ENCODE results near the gene CETN3. TPM values are rescaled to one million over a fixed set of nuclear protein-coding genes. Genes with fewer than 3 reads are reported as not detected.
A peak's percentile ranks its signal among the peaks of the same experiment; 100 is the strongest.
"Not testable (repeated sequence)": the region's sequence is repeated elsewhere in the genome, so short reads cannot be mapped to it uniquely, and the experiment has no call there.

The CETN3 gene
- total and polyA plus RNA-seq, 2 experiments from 2014 or later, result 22.1 to 107 TPM

- Histone ChIP-seq H3F3A (replicated peaks; ENCODE audit: low read depth) (no peaks in the 10 kb centered on the region), H3K4me2 (no peak overlapping the region), H3K4me1 (ENCODE audit: insufficient read depth) (no peaks in the 10 kb centered on the region), H3K4me3 (no peak overlapping the region), H2AFZ (no peak overlapping the region), H3K27ac (ENCODE audit: low read depth) (no peak overlapping the region), H3K36me3 (ENCODE audit: insufficient read depth) (no peaks in the 10 kb centered on the region), H3K27me3 (ENCODE audit: insufficient read depth) (no peaks in the 10 kb centered on the region), H3K9me2 (ENCODE audit: insufficient read depth) (no peaks in the 10 kb centered on the region), H3K79me2 (replicated peaks; ENCODE audit: insufficient read depth) (no peaks in the 10 kb centered on the region), H4K20me1 (replicated peaks; ENCODE audit: insufficient read depth) (no peaks in the 10 kb centered on the region)
- H3K27me3 Mint-ChIP-seq (ENCODE audit: insufficient read depth, low read depth, poor library complexity), result no peaks in the 10 kb centered on the region
- no peak overlapping the region for H3K27ac Mint-ChIP-seq
- peaks cover 2% of the 10 kb centered on the region; the same call in 2 of the 3 replicates for H3K4me1 Mint-ChIP-seq
- DNase-seq (ENCODE audit: low spot score) (peak; percentile 12), ATAC-seq (no peak)
- TF ChIP-seq JUNB (IDR thresholded peaks at IDR 0.05; ENCODE audit: unreplicated experiment), result no peak
- TF ChIP-seq POLR2AphosphoS5 (IDR thresholded peaks at IDR 0.05; ENCODE audit: low read depth), result no peak
- TF ChIP-seq ETS1 (IDR thresholded peaks at IDR 0.05), result no peak
- no peak for TF ChIP-seq CREB1 (CRISPR knock-in tag; IDR thresholded peaks at IDR 0.05; ENCODE audit: low read depth)
- no peak for TF ChIP-seq ZNF114 (CRISPR knock-in tag; IDR thresholded peaks at IDR 0.05)
- no peak for TF ChIP-seq CTCF (conservative IDR thresholded peaks at IDR 0.05; ENCODE audit: low read depth in 2 of 2)
- no peak for TF ChIP-seq EZH2phosphoT487 (IDR thresholded peaks at IDR 0.05; ENCODE audit: unreplicated experiment)
- no peak for TF ChIP-seq ZNF331 (CRISPR knock-in tag; IDR thresholded peaks at IDR 0.05; ENCODE audit: low read depth)
- no peak for TF ChIP-seq STAT1 (IDR thresholded peaks at IDR 0.05; ENCODE audit: unreplicated experiment)
- no peaks in the 10 kb centered on the region for H3K9me3 Mint-ChIP-seq
- no peaks in the 10 kb centered on the region for H3K36me3 Mint-ChIP-seq (ENCODE audit: low read depth)
- H3K4me3 Mint-ChIP-seq, result no peak overlapping the region
These were observed 63.9 kb downstream of the CETN3 start for GRCh38 chr5:90345684-90346083.

GRCh38 chr5:90344689-90345088, 64.9 kb downstream of the CETN3 start:
- Histone ChIP-seq H3K4me1 (ENCODE audit: insufficient read depth) (no peaks in the 10 kb centered on the region), H3K9me2 (ENCODE audit: insufficient read depth) (no peaks in the 10 kb centered on the region), H3K27me3 (ENCODE audit: insufficient read depth) (no peaks in the 10 kb centered on the region), H3K4me2 (no peak overlapping the region), H3K27ac (ENCODE audit: low read depth) (no peak overlapping the region), H4K20me1 (replicated peaks; ENCODE audit: insufficient read depth) (no peaks in the 10 kb centered on the region), H3K36me3 (ENCODE audit: insufficient read depth) (no peaks in the 10 kb centered on the region), H3K4me3 (no peak overlapping the region), H2AFZ (no peak overlapping the region), H3F3A (replicated peaks; ENCODE audit: low read depth) (no peaks in the 10 kb centered on the region), H3K79me2 (replicated peaks; ENCODE audit: insufficient read depth) (no peaks in the 10 kb centered on the region)
- DNase-seq (ENCODE audit: low spot score) (no peak), ATAC-seq (no peak)
- no peak for TF ChIP-seq JUNB (IDR thresholded peaks at IDR 0.05; ENCODE audit: unreplicated experiment)
- TF ChIP-seq ZNF331 (CRISPR knock-in tag; IDR thresholded peaks at IDR 0.05; ENCODE audit: low read depth), result no peak
- no peak for TF ChIP-seq CREB1 (CRISPR knock-in tag; IDR thresholded peaks at IDR 0.05; ENCODE audit: low read depth)
- Mint-ChIP-seq H3K36me3 (ENCODE audit: low read depth) (no peaks in the 10 kb centered on the region), H3K4me1 (peaks cover 2% of the 10 kb centered on the region; the same call in 2 of the 3 replicates), H3K27me3 (ENCODE audit: insufficient read depth, low read depth, poor library complexity) (no peaks in the 10 kb centered on the region), H3K4me3 (no peak overlapping the region), H3K9me3 (no peaks in the 10 kb centered on the region), H3K27ac (no peak overlapping the region)

- H3K4me3 Mint-ChIP-seq; H3K4me1 ChIP-seq (ENCODE audit: insufficient read depth); H3K36me3 ChIP-seq (ENCODE audit: insufficient read depth); H3K79me2 ChIP-seq (replicated peaks; ENCODE audit: insufficient read depth); H3K27me3 ChIP-seq (ENCODE audit: insufficient read depth); H3K9me3 Mint-ChIP-seq; H3K27ac ChIP-seq (ENCODE audit: low read depth); ATAC-seq; H3K4me2 ChIP-seq; H3K36me3 Mint-ChIP-seq (ENCODE audit: low read depth); H4K20me1 ChIP-seq (replicated peaks; ENCODE audit: insufficient read depth); DNase-seq (ENCODE audit: low spot score); H3K4me1 Mint-ChIP-seq; H3K27me3 Mint-ChIP-seq (ENCODE audit: insufficient read depth, low read depth, poor library complexity); H3F3A ChIP-seq (replicated peaks; ENCODE audit: low read depth); H3K4me3 ChIP-seq; H3K9me2 ChIP-seq (ENCODE audit: insufficient read depth); H3K27ac Mint-ChIP-seq: not testable (repeated sequence)
- peak overlapping the region; percentile 34; the same call in 1 of the 2 replicates for H2AFZ ChIP-seq
These were observed 65.8 kb downstream of the CETN3 start for GRCh38 chr5:90343731-90344130.

Data from GM23338 (cell line).